ENCODE data around the gene ACTL7B. TPM values are rescaled to one million over a fixed set of nuclear protein-coding genes. Genes with fewer than 3 reads are reported as not detected.

Gene ACTL7B
- total RNA-seq, 1 experiment from 2014 or later = not detected

GRCh38 chr9:108845507-108845906 lies 10.3 kb downstream of the ACTL7B start:
- no peaks in the 10 kb centered on the region for H3K27me3 Mint-ChIP-seq (ENCODE audit: insufficient read depth, unreplicated experiment)
- H3K36me3 Mint-ChIP-seq (ENCODE audit: insufficient read depth, unreplicated experiment) = no peaks in the 10 kb centered on the region
- no peak for DNase-seq (ENCODE audit: unreplicated experiment)
- no peaks in the 10 kb centered on the region for H3K4me1 Mint-ChIP-seq (ENCODE audit: insufficient read depth, unreplicated experiment)
- ChIA-PET POLR2A (interaction anchor here (1.0 kb wide), 1 partner anchor 23 kb away, joined by 4 read pairs; no protein-coding TSS in a partner anchor), CTCF (interaction anchor here (1.2 kb wide), 1 partner anchor 32 kb away, joined by 4 read pairs; no protein-coding TSS in a partner anchor)
- no peaks in the 10 kb centered on the region for H3K9me3 Mint-ChIP-seq (ENCODE audit: unreplicated experiment)
- intact Hi-C loops (cut with micrococcal nuclease) = no loop called here
- no peak overlapping the region for H3K4me3 Mint-ChIP-seq (ENCODE audit: unreplicated experiment)
- BruUV-seq (replicated peaks) = no TSS peak
- H3K27ac Mint-ChIP-seq (ENCODE audit: low read depth, unreplicated experiment) = no peak overlapping the region
- TF ChIP-seq CTCF (IDR thresholded peaks at IDR 0.05; ENCODE audit: unreplicated experiment) = no peak

- Mint-ChIP-seq H3K4me1 (ENCODE audit: insufficient read depth, unreplicated experiment) (no peaks in the 10 kb centered on the region), H3K36me3 (ENCODE audit: insufficient read depth, unreplicated experiment) (no peaks in the 10 kb centered on the region), H3K4me3 (ENCODE audit: unreplicated experiment) (no peak overlapping the region), H3K9me3 (ENCODE audit: unreplicated experiment) (no peaks in the 10 kb centered on the region), H3K27me3 (ENCODE audit: insufficient read depth, unreplicated experiment) (no peaks in the 10 kb centered on the region), H3K27ac (ENCODE audit: low read depth, unreplicated experiment) (no peak overlapping the region)
- DNase-seq (ENCODE audit: unreplicated experiment) = no peak
- CTCF ChIA-PET = interaction anchor here (1.2 kb wide), 1 partner anchor 32 kb away, joined by 4 read pairs; no protein-coding TSS in a partner anchor
- TF ChIP-seq CTCF (IDR thresholded peaks at IDR 0.05; ENCODE audit: unreplicated experiment) = no peak
- POLR2A ChIA-PET = interaction anchor here (0.7 to 1.0 kb wide), 3 partner anchors 23 to 223 kb away, joined by 3 to 4 read pairs (median 3); no protein-coding TSS in a partner anchor
- BruUV-seq (replicated peaks) = no TSS peak
- intact Hi-C loops (cut with micrococcal nuclease) = no loop called here
These were observed 10.9 kb downstream of the ACTL7B start for GRCh38 chr9:108844856-108845255.

- BruUV-seq (replicated peaks) = no TSS peak
- DNase-seq (ENCODE audit: unreplicated experiment) = no peak
These were observed 11.4 kb downstream of the ACTL7B start for GRCh38 chr9:108844391-108844790.

More at GRCh38 chr9:108844391-108844790, 11.4 kb downstream of the ACTL7B start:
- Mint-ChIP-seq H3K4me1 (ENCODE audit: insufficient read depth, unreplicated experiment) (no peaks in the 10 kb centered on the region), H3K36me3 (ENCODE audit: insufficient read depth, unreplicated experiment) (no peaks in the 10 kb centered on the region), H3K27ac (ENCODE audit: low read depth, unreplicated experiment) (no peak overlapping the region), H3K4me3 (ENCODE audit: unreplicated experiment) (no peak overlapping the region), H3K9me3 (ENCODE audit: unreplicated experiment) (no peaks in the 10 kb centered on the region), H3K27me3 (ENCODE audit: insufficient read depth, unreplicated experiment) (no peaks in the 10 kb centered on the region)
- intact Hi-C loops (cut with micrococcal nuclease) = no loop called here
- no peak for TF ChIP-seq CTCF (IDR thresholded peaks at IDR 0.05; ENCODE audit: unreplicated experiment)
- ChIA-PET CTCF (interaction anchor here (0.6 to 1.2 kb wide), 4 partner anchors 8 to 236 kb away, joined by 3 to 5 read pairs (median 4); no protein-coding TSS in a partner anchor), POLR2A (interaction anchor here (0.7 to 1.0 kb wide), 3 partner anchors 24 to 223 kb away, joined by 3 to 4 read pairs (median 3); no protein-coding TSS in a partner anchor)
